Ovary (tissue), 9 donors: ENCODE data around the gene SLC9A7. TPM values are rescaled to one million over a fixed set of nuclear protein-coding genes. Genes with fewer than 3 reads are reported as not detected.

Experiments
- DNase-seq, 5 donors: peaks; one replicate each; pipeline ENCODE4 v3.0.0-alpha.2; 2019 to 2020
- H3K27ac ChIP-seq, 2 donors: fragments of 200-600 bp; one replicate each; pipeline versions ENCODE4 v1.5.1 to v1.8.0; 2019 to 2022
- H3K27me3 ChIP-seq: fragments of 200-600 bp; one replicate; pipeline ENCODE4 v1.8.0; 2022
- H3K36me3 ChIP-seq: fragments of 200-600 bp; sonication (generic); one replicate; pipeline ENCODE4 v1.5.1; 2019
- H3K4me1 ChIP-seq: one replicate; pipeline ENCODE4 v1.8.1; 2013; ENCODE audit warnings: mild to moderate bottlenecking, moderate library complexity; ENCODE audit not compliant: insufficient read depth
- H3K4me3 ChIP-seq: fragments of 200-600 bp; sonication (generic); one replicate; pipeline ENCODE4 v1.5.1; 2017
- H3K9me3 ChIP-seq, 2 donors: fragments of 200-600 bp in 1 of 2; sonication (generic) in 1 of 2; one replicate each; pipeline versions ENCODE4 v1.5.1 to v1.8.1; 2013 to 2019; ENCODE audit warnings: mild to moderate bottlenecking in 1 of 2, moderate library complexity in 1 of 2
- EP300 ChIP-seq: sonication (generic); formaldehyde crosslinking; IDR thresholded peaks from one replicate; pipeline ENCODE4 v1.6.1; 2017; ENCODE audit warnings: antibody characterized with exemption
- POLR2A ChIP-seq: fragments of 450-650 bp; IDR thresholded peaks from one replicate; pipeline ENCODE4 v1.6.1; 2017; ENCODE audit warnings: antibody characterized with exemption, mild to moderate bottlenecking, moderate library complexity
- WGBS, 3 donors: extraction: QIAGEN DNeasy Blood & Tissue Kit in 1 of 3; methylation state at CpG; one replicate each; pipeline versions ENCODE4 v1.1.5 to v1.1.7; 2013 to 2017; 5-methylcytosine and 5-hydroxymethylcytosine counted together
- intact Hi-C, 4 donors: fragments of 100-400 bp; cut with DNase I; formaldehyde crosslinking; loops; one replicate each; pipeline versions ENCODE4 v1.11.0 to v1.15.1; 2022 to 2023
- polyA plus RNA-seq, 2 donors: library from polyadenylated mRNA; stranded (reverse); fragments of 200-250 nt in 1 of 2; fragments of 350-450 nt in 1 of 2; fragmentation: Illumina TruSeq in 1 of 2; extraction: RNeasy Lipid Tissue Mini Kit (QIAGEN cat#74804) in 1 of 2; gene quantifications; one replicate each; pipeline ENCODE4 v1.2.3, GENCODE V29; 2013 to 2014
- total RNA-seq, 7 donors: library from RNA; depleted of rRNA in 2 of 7; stranded (reverse); fragments of >200 nt in 2 of 7; fragmentation: NEBNext Ultra II Directional in 3 of 7; extraction: Animal tissue kit (Norgen Biotek cat#: 25700) in 3 of 7; gene quantifications; one replicate each; pipeline versions ENCODE4 v1.1.0 to v1.2.4, GENCODE V29; 2016 to 2023
- TF ChIP-seq, protein P1 (sequence below), 3 donors: fragments of 450-650 bp in 2 of 3; fragments of 200-600 bp in 1 of 3; IDR thresholded peaks; one replicate each; pipeline versions ENCODE4 v1.5.1 to v1.8.0; 2016 to 2022; ENCODE audit warnings: antibody characterized with exemption in 3 of 3, mild to moderate bottlenecking in 1 of 3
- donor health status: DM: no; HTN: no; CAD: no; lungs with moderate emphysema.
- donor health status: DM: no; HTN: no; CAD: no.
- donor health status: Bipolar disorder and iron deficiency.
- donor health status: DM: yes; HTN: yes; CAD: no.
- donor health status: DM: no; HTN: no; CAD: no.
- donor health status: DM: yes; HTN: yes; CAD: no.

SLC9A7 gene
- total and polyA plus RNA-seq, 9 donors, result 2.2 to 22.3 (median 9.1) TPM

DNA sequence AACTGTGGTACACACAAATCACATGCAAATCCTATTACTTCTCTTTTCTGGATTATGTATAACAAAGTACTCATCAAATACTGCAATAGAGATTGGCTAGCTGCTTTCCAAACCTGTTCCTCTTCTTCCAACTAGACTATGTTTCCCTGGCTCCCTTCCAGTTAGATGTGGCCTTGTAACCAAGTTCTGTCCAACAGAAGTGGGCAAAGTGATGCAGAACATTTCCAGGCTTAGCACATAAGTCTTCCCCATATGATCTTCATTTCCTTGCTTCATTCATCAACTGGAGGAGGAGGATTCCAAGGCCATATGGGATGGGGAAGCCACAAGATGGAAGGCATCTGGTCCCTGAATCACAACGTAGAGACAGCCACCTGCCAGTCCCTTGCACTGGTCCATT, 8.0 kb downstream of the SLC9A7 start:
- no peaks in the 10 kb centered on the region for H3K36me3 ChIP-seq
- DNase-seq, result no peak
- intact Hi-C loops, result loop anchor here in 1 of 4 donors (10.0 kb wide), 1 partner anchor 284 kb away; no protein-coding TSS in a partner anchor
- no peak overlapping the region for H3K4me3 ChIP-seq
- H3K9me3 ChIP-seq, result no peaks in the 10 kb centered on the region
- no peaks in the 10 kb centered on the region for H3K27me3 ChIP-seq
- WGBS, 3 donors, result 32 to 46% (median 34%) methylated on average over 1 of the region's 1 CpG
- TF ChIP-seq, protein P1, sequence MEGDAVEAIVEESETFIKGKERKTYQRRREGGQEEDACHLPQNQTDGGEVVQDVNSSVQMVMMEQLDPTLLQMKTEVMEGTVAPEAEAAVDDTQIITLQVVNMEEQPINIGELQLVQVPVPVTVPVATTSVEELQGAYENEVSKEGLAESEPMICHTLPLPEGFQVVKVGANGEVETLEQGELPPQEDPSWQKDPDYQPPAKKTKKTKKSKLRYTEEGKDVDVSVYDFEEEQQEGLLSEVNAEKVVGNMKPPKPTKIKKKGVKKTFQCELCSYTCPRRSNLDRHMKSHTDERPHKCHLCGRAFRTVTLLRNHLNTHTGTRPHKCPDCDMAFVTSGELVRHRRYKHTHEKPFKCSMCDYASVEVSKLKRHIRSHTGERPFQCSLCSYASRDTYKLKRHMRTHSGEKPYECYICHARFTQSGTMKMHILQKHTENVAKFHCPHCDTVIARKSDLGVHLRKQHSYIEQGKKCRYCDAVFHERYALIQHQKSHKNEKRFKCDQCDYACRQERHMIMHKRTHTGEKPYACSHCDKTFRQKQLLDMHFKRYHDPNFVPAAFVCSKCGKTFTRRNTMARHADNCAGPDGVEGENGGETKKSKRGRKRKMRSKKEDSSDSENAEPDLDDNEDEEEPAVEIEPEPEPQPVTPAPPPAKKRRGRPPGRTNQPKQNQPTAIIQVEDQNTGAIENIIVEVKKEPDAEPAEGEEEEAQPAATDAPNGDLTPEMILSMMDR (IDR thresholded peaks at IDR 0.05), result no peak
- TF ChIP-seq POLR2A (no peak), EP300 (no peak)
- H3K4me1 ChIP-seq, result no peaks in the 10 kb centered on the region
- no peak overlapping the region for H3K27ac ChIP-seq

DNA sequence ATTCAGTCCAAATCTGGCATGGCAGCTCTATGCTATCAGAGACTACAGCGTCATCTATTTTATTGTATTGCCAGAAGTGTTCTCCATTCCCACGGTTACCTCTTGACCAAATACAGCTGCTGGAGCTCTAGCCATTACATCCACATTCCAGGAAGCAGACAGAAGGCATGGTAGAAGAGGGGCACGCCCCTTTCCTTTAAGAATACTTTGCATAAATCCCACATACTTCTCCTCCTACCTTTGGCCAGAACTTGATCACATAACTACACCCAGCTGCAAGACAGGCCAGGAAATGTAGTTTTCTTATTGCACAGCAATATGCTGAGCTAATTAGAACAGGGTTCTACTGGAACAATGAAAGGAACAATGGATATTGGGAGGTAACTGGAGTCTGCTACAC, 14.9 kb downstream of the SLC9A7 start:
- WGBS, 3 donors, result 48 to 54% (median 53%) methylated on average over 3 of the region's 3 CpGs
- no peak for DNase-seq
- Histone ChIP-seq H3K9me3 (no peaks in the 10 kb centered on the region), H3K4me1 (no peaks in the 10 kb centered on the region), H3K4me3 (no peak overlapping the region), H3K27ac (no peak overlapping the region), H3K27me3 (no peaks in the 10 kb centered on the region), H3K36me3 (no peaks in the 10 kb centered on the region)
- no peak for TF ChIP-seq EP300
- TF ChIP-seq, protein P1 (IDR thresholded peaks at IDR 0.05), result no peak
- no peak for TF ChIP-seq POLR2A
- intact Hi-C loops, result no loop called here

DNA sequence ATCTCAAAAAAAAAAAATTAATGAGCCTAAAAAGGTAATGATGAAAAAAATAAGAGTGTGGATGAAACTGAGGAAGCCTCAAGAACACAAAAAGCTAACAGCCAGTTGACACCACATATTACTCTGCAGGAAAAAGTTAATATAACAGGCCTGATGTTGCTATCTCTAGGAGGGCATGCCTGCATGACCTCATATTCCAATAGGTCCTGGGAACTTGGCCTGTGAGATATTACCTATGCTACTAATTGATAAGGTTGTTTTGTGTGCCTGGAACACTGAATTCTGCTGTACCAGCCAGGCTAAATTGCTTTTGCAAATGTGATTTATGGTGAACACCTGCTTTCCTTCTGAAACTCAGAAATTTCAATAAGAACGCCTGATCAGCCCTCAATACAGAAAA, 15.9 kb downstream of the SLC9A7 start:
- Histone ChIP-seq H3K27ac (no peak overlapping the region), H3K4me1 (no peaks in the 10 kb centered on the region), H3K4me3 (no peak overlapping the region), H3K27me3 (no peaks in the 10 kb centered on the region), H3K36me3 (no peaks in the 10 kb centered on the region), H3K9me3 (no peaks in the 10 kb centered on the region)
- WGBS, 3 donors, result 52 to 54% (median 53%) methylated on average over 1 of the region's 1 CpG
- no peak for TF ChIP-seq POLR2A
- TF ChIP-seq EP300, result no peak
- TF ChIP-seq, protein P1 (IDR thresholded peaks at IDR 0.05), result no peak
- no peak for DNase-seq
- intact Hi-C loops, result no loop called here

DNA sequence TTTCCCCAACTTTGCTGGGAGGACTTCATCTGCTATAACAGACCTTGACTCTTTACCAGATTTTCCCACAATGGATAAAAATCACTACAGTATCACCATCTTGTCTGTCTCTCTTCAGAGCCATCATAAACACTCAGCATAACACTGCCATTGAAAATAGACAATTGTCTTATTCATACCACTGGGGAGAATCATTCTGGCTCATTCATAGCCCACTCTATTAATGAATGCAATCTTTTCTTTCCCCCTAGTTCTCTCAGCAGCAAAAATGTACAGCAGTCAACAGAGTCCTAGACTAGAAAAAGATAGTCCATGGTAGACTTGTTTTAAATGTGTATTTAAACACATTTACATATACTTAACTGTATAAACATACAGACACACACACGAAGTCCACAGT, 19.2 kb downstream of the SLC9A7 start:
- no peak for TF ChIP-seq EP300
- TF ChIP-seq, protein P1 (IDR thresholded peaks at IDR 0.05), result no peak
- no peak for TF ChIP-seq POLR2A
- H3K9me3 ChIP-seq, result no peaks in the 10 kb centered on the region
- DNase-seq, result no peak
- H3K27ac ChIP-seq, result no peak overlapping the region
- WGBS, 3 donors, result 24 to 35% (median 32%) methylated on average over 1 of the region's 1 CpG
- no peaks in the 10 kb centered on the region for H3K4me1 ChIP-seq
- no peaks in the 10 kb centered on the region for H3K36me3 ChIP-seq
- H3K27me3 ChIP-seq, result no peaks in the 10 kb centered on the region
- intact Hi-C loops, result no loop called here
- H3K4me3 ChIP-seq, result no peak overlapping the region
